ENCODE results near the gene PSME3IP1. TPM values are rescaled to one million over a fixed set of nuclear protein-coding genes. Genes with fewer than 3 reads are reported as not detected.

The PSME3IP1 gene
- polyA plus RNA-seq, 1 of the 3 experiments (the other 2 are of a cell fraction), result 80.9 TPM

DNA sequence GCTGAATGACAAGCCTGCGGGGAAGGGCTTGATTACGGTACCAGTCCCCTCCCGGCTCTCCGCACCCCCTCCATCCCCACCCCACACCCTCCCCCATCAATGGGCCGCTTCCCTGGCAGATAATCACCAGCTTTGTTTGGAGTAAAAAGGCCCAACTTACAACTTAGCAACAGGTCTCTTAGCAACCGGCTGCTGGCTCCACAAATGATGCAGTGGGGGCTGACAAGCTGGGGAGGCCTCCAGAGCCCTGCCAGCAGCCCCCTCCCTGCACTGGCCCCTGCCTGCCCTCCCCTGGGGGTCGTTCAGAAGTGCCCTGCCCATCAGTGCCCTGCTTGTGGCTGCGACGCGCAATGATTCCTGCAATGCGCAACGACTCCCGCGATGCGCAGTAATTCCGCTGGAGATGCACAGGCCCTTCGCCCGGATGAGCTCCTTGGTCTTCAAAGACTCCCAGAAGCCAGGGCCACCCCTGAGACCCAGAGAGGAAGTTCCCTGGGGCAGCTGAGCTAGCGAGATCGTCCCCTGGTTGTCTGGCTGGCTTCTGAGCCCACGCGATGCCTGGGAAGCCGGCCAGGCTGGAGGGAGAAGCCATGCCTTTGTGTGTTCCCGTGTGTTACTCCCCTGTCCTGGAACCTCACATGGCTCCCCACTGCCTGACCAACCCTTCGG, 70.2 kb downstream of the PSME3IP1 start (continued):
- no peak for TF ChIP-seq MEF2A (IDR thresholded peaks at IDR 0.05; ENCODE audit: borderline replicate concordance, low read depth)

DNA sequence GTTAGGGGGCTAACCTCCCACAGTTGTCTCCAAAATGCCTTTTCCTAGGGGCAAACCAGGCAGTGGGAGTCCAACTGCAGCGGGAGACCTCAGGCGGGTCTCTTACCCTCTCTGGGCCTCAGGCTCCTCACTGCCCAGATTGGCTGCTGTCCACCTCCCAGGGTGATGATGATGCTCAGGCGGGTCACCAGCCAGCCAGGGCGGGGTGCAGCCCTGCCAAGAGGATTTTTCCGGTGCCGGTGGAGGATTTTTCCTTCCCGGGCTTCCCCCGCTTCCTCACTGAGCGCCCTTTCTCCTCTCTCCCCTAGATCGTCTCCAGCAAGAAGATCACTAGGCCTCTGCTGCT, 70.7 kb downstream of the PSME3IP1 start:
- Histone ChIP-seq H3K9me2 (no peaks in the 10 kb centered on the region), H3K9me3 (no peaks in the 10 kb centered on the region), H3K79me2 (ENCODE audit: insufficient read depth) (no peaks in the 10 kb centered on the region), H3K4me3 (ENCODE audit: low read depth in 2 of 2, low read length in 1 of 2) (no peak overlapping the region), H3K27me3 (ENCODE audit: insufficient read depth) (no peaks in the 10 kb centered on the region), H3K9ac (no peak overlapping the region), H3K27ac (ENCODE audit: low read depth in 2 of 2, low read length in 1 of 2) (peak overlapping the region; percentile 17 to 57; a peak in 3 of 4 replicates), H2AFZ (ENCODE audit: low read depth) (no peak overlapping the region), H3F3A (replicated peaks; ENCODE audit: insufficient read depth) (peaks cover 4% of the 10 kb centered on the region), H3K4me1 (ENCODE audit: control insufficient read depth in 1 of 2, insufficient read depth in 2 of 2, low read depth in 1 of 2, low read length in 1 of 2) (peaks cover 0 to 15% of the 10 kb centered on the region in 2 experiments; a peak in 1 of 4 replicates), H4K20me1 (ENCODE audit: insufficient read depth) (0 out of 2 replicates have a peak, but pooled peaks cover 2% of the 10 kb centered on the region), H3K36me3 (replicated peaks in 1 of 2; ENCODE audit: control insufficient read depth in 1 of 2, insufficient read depth in 2 of 2, low read length in 1 of 2) (peaks cover 0 to 7% of the 10 kb centered on the region in 2 experiments), H3K4me2 (peak overlapping the region; percentile 7; the same call in 1 of the 2 replicates)
- POLR2A ChIA-PET, result no interaction called here
- WGBS (ENCODE audit: low lambda C conversion rate), result 58% methylated on average over 6 of the region's 10 CpGs
- TF ChIP-seq POLR2AphosphoS5 (IDR thresholded peaks at IDR 0.05; ENCODE audit: low read depth, low read length) (no peak), PBX3 (IDR thresholded peaks at IDR 0.05) (no peak), TEAD4 (IDR thresholded peaks at IDR 0.05; ENCODE audit: borderline replicate concordance, insufficient read depth) (no peak)
- no peak for DNase-seq
- CTCF ChIA-PET, result no interaction called here

DNA sequence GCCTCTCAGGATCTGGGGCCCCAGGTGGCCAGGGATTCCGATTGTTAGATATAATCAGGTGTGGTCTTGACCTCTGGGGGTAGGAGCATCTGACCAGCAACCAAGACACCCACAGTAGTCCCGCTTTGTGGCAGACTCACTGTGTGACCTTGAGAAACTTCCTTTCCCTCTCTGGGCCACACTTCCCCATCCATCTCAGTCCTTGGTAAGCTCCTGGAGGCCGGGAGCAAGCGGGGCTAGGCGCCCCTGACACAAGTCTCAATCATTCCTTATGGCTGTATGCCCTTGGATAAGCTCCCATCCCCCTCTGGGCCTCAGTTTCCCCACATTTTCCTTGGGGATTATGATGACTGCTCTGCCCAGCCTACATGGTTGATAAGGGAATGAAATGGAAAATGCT, 72.2 kb downstream of the PSME3IP1 start:
- DNase-seq, result no peak
- Histone ChIP-seq H3K4me2 (no peak overlapping the region), H3K4me1 (ENCODE audit: control insufficient read depth in 1 of 2, insufficient read depth in 2 of 2, low read depth in 1 of 2, low read length in 1 of 2) (peaks cover 0 to 15% of the 10 kb centered on the region in 2 experiments; a peak in 1 of 4 replicates), H2AFZ (ENCODE audit: low read depth) (no peak overlapping the region), H3K9ac (no peak overlapping the region), H3K9me2 (no peaks in the 10 kb centered on the region), H3K79me2 (ENCODE audit: insufficient read depth) (no peaks in the 10 kb centered on the region), H3K36me3 (replicated peaks in 1 of 2; ENCODE audit: control insufficient read depth in 1 of 2, insufficient read depth in 2 of 2, low read length in 1 of 2) (peaks cover 0 to 7% of the 10 kb centered on the region in 2 experiments), H3K27me3 (ENCODE audit: insufficient read depth) (no peaks in the 10 kb centered on the region), H3K4me3 (ENCODE audit: low read depth in 2 of 2, low read length in 1 of 2) (no peak overlapping the region), H4K20me1 (ENCODE audit: insufficient read depth) (0 out of 2 replicates have a peak, but pooled peaks cover 2% of the 10 kb centered on the region), H3K9me3 (no peaks in the 10 kb centered on the region), H3K27ac (ENCODE audit: low read depth in 2 of 2, low read length in 1 of 2) (no peak overlapping the region), H3F3A (replicated peaks; ENCODE audit: insufficient read depth) (peaks cover 4% of the 10 kb centered on the region)
- 83% methylated on average over 3 of the region's 5 CpGs for WGBS (ENCODE audit: low lambda C conversion rate)
- TF ChIP-seq GATA2 (CRISPR knock-in tag; IDR thresholded peaks at IDR 0.05), result no peak
- no peak for TF ChIP-seq TEAD4 (IDR thresholded peaks at IDR 0.05; ENCODE audit: borderline replicate concordance, insufficient read depth)
- TF ChIP-seq TCF12 (IDR thresholded peaks at IDR 0.05), result no peak
- TF ChIP-seq RXRA (IDR thresholded peaks at IDR 0.05; ENCODE audit: borderline replicate concordance, low read depth), result no peak
- TF ChIP-seq SMC3 (IDR thresholded peaks at IDR 0.05; ENCODE audit: low read depth, low read length), result no peak
- TF ChIP-seq NFIC (IDR thresholded peaks at IDR 0.05; ENCODE audit: borderline replicate concordance), result no peak
- no peak for TF ChIP-seq MEF2A (IDR thresholded peaks at IDR 0.05; ENCODE audit: borderline replicate concordance, low read depth)
- no peak for TF ChIP-seq RFX5 (IDR thresholded peaks at IDR 0.05; ENCODE audit: low read length)
- TF ChIP-seq CTCF (IDR thresholded peaks at IDR 0.05), result no peak
- no peak for TF ChIP-seq PBX3 (IDR thresholded peaks at IDR 0.05)
- TF ChIP-seq TAF1 (IDR thresholded peaks at IDR 0.05; ENCODE audit: borderline replicate concordance, low read depth, low read length), result no peak
- TF ChIP-seq MAX (IDR thresholded peaks at IDR 0.05; ENCODE audit: low read depth), result no peak
- TF ChIP-seq EP300 (IDR thresholded peaks at IDR 0.05; ENCODE audit: borderline replicate concordance in 1 of 2, low read depth in 1 of 2, low read length in 1 of 2), result no peak
- TF ChIP-seq, protein P1, sequence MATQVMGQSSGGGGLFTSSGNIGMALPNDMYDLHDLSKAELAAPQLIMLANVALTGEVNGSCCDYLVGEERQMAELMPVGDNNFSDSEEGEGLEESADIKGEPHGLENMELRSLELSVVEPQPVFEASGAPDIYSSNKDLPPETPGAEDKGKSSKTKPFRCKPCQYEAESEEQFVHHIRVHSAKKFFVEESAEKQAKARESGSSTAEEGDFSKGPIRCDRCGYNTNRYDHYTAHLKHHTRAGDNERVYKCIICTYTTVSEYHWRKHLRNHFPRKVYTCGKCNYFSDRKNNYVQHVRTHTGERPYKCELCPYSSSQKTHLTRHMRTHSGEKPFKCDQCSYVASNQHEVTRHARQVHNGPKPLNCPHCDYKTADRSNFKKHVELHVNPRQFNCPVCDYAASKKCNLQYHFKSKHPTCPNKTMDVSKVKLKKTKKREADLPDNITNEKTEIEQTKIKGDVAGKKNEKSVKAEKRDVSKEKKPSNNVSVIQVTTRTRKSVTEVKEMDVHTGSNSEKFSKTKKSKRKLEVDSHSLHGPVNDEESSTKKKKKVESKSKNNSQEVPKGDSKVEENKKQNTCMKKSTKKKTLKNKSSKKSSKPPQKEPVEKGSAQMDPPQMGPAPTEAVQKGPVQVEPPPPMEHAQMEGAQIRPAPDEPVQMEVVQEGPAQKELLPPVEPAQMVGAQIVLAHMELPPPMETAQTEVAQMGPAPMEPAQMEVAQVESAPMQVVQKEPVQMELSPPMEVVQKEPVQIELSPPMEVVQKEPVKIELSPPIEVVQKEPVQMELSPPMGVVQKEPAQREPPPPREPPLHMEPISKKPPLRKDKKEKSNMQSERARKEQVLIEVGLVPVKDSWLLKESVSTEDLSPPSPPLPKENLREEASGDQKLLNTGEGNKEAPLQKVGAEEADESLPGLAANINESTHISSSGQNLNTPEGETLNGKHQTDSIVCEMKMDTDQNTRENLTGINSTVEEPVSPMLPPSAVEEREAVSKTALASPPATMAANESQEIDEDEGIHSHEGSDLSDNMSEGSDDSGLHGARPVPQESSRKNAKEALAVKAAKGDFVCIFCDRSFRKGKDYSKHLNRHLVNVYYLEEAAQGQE (IDR thresholded peaks at IDR 0.05; ENCODE audit: low read depth, low read length), result no peak
- TF ChIP-seq FOXJ3 (CRISPR knock-in tag; IDR thresholded peaks at IDR 0.05), result no peak
- no peak for TF ChIP-seq FOXM1 (IDR thresholded peaks at IDR 0.05; ENCODE audit: low read depth)
- ChIA-PET CTCF (interaction anchor here (1.2 to 1.8 kb wide), 3 partner anchors 11 to 29 kb away, joined by 3 to 9 read pairs (median 7); partner anchors contain the start of gene CPNE2), POLR2A (no interaction called here)
